NCI-H1694 treated with DMSO at 0.1 percent for 48 hours (cell line): Measurements from ENCODE around the gene FAN1.

Source experiments
- DNase-seq: peaks from one replicate; lab custom pipeline; 2025; lab: John Stamatoyannopoulos, UW

Gene FAN1

GRCh38 chr15:30956216-30957124, 52.8 kb downstream of the FAN1 start:
- no peak for DNase-seq

GRCh38 chr15:30958219-30958618, 54.5 kb downstream of the FAN1 start:
- no peak for DNase-seq

- peak; percentile 58 for DNase-seq
Measured at GRCh38 chr15:30962079-30962478, 58.4 kb downstream of the FAN1 start.

- DNase-seq: no peak
Measured at GRCh38 chr15:30962659-30963058, 58.9 kb downstream of the FAN1 start.

DNA sequence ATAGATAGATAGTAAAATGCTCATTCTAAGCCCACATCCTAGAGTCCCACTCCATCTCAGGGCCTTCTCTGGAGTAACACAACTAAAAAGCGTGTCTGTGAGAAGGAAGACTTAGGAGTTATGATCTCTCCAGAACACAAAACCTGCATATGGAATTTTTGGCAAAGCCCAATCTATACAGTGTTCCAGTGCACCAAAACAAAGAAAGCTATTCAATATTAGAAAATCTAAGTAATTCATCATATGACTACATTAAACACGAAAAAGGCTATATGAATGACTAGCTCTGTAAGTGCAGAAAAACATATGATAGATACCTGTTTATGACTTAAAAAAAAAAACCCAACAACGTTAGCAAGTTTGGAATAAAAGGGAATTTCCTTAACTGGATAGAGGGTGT, 60.0 kb downstream of the FAN1 start:
- no peak for DNase-seq

GRCh38 chr15:30969724-30970123, 66.0 kb downstream of the FAN1 start:
- no peak for DNase-seq

DNA sequence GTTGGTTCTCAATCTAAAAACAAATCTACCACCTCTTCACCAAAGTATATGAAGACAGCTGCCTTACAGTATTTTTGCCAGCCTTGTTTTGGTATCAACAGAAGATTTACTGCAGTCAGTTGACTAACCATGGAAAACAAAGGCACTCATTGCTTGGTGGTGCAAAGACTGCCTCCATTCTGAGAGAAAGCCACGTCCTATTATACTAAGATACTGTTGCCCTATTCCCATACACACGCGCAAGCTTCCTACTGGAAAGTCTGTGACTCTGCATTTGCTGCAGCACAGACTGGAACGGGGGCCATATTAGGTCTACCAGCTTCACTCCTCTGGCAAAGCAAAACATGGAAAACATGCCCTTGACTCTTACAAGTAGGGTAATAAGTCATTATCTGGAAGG, 69.7 kb downstream of the FAN1 start:
- no peak for DNase-seq

DNA sequence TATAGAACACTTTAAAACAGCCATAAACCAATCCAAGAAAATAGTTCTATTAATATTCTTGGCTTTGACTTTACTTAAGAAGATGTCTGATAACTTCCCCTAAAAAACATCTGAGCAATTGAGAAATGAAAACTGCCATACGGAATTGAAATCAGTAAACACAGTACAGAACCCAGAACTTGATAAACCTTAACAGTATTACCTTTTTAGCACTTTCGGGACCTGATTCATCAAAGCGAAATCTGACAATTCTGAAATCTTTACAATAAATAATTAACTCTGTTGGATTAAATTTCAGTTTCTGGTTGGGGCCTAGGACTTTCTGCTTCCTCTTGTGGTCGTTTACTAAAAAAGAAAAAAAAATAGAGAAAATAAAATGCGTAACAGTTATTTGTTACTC, 70.4 kb downstream of the FAN1 start:
- no peak for DNase-seq

- DNase-seq: no peak
Measured at GRCh38 chr15:30978328-30978727, 74.6 kb downstream of the FAN1 start.

DNA sequence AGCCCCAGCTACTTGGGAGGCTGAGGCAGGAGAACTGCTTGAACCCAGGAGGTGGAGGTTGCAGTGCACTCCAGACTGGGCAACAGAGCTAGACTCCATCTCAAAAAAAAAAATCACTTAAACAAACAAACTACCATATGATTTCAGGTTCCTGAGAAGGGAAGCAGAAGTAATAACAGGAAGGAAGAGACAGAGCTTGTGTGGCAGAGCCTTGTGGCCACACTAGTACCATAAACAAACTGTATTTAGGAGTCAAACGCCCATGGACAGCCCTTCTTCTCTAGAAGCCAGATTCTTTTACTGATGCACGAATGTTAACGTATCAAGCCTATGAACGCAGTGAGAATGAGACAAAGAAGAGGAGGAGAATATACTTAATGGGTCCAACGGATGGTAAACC, 75.7 kb downstream of the FAN1 start:
- DNase-seq: no peak

GRCh38 chr15:30984118-30984517, 80.4 kb downstream of the FAN1 start:
- no peak for DNase-seq

- DNase-seq: no peak
Measured at GRCh38 chr15:30984542-30984941, 80.8 kb downstream of the FAN1 start.

- DNase-seq: no peak
Measured at GRCh38 chr15:30985081-30985531, 81.4 kb downstream of the FAN1 start.

DNA sequence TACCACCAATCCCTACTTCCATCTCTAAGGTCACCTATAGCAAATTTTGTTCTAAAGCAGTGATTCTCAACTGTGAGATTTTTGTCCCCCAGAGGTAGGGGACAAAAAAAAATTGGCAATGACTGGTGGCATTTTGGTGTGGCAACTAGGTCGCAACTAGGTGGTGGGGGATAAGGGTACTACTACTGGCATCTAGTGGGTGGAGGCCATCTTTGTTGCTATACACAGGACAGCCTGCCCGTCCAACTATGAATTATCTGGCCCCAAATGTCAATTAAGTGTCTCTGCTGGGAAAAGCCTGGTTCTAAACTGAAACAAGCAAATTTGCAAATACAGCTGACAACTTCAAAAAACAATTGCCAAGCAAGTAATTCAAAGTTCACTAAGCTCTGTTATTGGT, 86.3 kb downstream of the FAN1 start:
- no peak for DNase-seq

- DNase-seq: no peak
Measured at GRCh38 chr15:30990446-30991254, 86.9 kb downstream of the FAN1 start.

DNA sequence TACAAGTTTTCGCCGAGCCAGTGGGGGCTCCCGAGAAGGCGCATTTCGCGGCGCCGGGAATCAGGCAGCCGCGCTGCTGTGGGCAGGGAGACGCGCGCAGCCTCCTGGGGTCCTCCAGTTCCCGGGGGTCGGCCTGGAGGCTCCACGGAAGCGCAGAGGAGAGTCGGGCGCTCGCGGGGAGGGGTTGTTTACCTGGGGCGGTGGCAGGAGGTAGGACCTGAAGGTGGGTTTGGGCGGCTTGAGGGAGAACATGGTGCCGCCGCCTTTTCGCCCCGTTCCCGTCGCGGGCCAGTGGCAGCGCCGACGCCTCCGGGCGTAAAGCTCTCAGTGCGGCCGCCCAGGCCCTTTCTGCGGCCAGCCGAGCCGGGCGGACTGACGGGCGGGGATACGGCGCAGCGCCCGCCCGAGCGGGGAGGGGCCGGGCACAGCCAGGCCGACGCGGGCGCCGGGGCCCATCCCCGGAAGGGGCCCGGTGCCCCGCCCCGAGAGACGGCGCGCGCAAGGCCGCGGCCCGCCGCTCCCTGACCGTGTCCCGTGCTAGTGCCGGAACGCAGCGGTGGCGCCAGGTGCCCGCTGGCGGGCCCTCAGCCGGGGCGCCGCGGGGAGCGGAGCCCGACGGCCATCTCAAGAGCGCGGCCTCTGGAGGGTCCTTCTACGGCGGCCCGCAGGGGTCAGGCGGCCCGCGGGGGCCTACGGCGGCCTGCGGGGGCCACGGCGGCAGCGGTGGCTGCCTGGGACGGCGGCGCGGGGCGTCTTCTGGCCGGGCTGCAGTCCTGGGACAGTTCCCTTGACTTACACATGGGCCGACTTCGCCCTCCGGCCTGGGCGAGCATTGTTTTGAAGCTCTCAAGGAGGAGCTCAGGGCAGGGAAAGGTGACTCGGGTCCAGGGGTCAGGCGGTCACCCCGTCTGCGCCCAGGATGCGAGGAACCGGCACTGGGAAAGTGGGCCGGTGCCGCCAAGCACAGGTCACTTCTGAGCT, 87.8 kb downstream of the FAN1 start, which contains the start of gene MTMR10:
Gene MTMR10, minus strand, starts transcription at position 374 of the 981 bp plus-strand sequence. Its CDS starts 122 bp downstream, at position 252.
- DNase-seq: no peak

GRCh38 chr15:30992249-30992864, 88.6 kb downstream of the FAN1 start:
- no peak for DNase-seq
